AG04449 (cell line): ENCODE data around the gene PNO1.
A peak's percentile ranks its signal among the peaks of the same experiment; 100 is the strongest.
"Not testable (repeated sequence)": the region's sequence is repeated elsewhere in the genome, so short reads cannot be mapped to it uniquely, and the experiment has no call there.

Experiments used
- CTCF ChIA-PET: fragments of 350-600 bp; formaldehyde crosslinking; extraction: SDS; loops from one replicate; lab custom pipeline; 2021; ENCODE audit warnings: antibody characterized with exemption; lab: Yijun Ruan, JAX
- POLR2A ChIA-PET: fragments of 400-600, 350-600 bp; formaldehyde crosslinking; extraction: SDS; loops from one replicate; lab custom pipeline; 2020; ENCODE audit warnings: antibody characterized with exemption, inconsistent platforms; lab: Yijun Ruan, JAX
- DNase-seq: peaks from one replicate; pipeline ENCODE4 v3.0.0-alpha.2; 2010; ENCODE audit warnings: low read depth, low spot score
- H3K4me3 ChIP-seq: 2 replicates; pipeline ENCODE4 v1.5.1; 2011; ENCODE audit warnings: low read depth, mild to moderate bottlenecking, control low read depth, low read length
- CTCF ChIP-seq: IDR thresholded peaks from one replicate; pipeline ENCODE4 v1.5.1; 2011; ENCODE audit warnings: mild to moderate bottlenecking, moderate library complexity, low read length, control low read depth, inconsistent platforms; ENCODE audit not compliant: insufficient read depth; ENCODE audit errors: missing control alignments

PNO1 gene

GRCh38 chr2:68157402-68158133 lies at the start of gene PNO1:
Gene PNO1, plus strand, starts transcription at chr2:68157888. Its CDS starts 47 bp downstream, at chr2:68157935.
- DNase-seq: peak; percentile 55
- H3K4me3 ChIP-seq: peak within 1 kb of the TSS; percentile 96
- ChIA-PET POLR2A (interaction anchor here (0.8 to 0.9 kb wide), 3 partner anchors 21 to 162 kb away, joined by 3 to 4 read pairs (median 3); partner anchors contain the start of genes CNRIP1 and PPP3R1), CTCF (interaction anchor here (0.9 to 2.1 kb wide), 7 partner anchors 13 to 126 kb away, joined by 3 to 8 read pairs (median 5); no protein-coding TSS in a partner anchor)
- no peak for TF ChIP-seq CTCF

- no peak for DNase-seq
- H3K4me3 ChIP-seq: no peak overlapping the region
- POLR2A ChIA-PET: no interaction called here
- TF ChIP-seq CTCF: no peak
- CTCF ChIA-PET: interaction anchor here (0.7 to 1.4 kb wide), 2 partner anchors 9 to 14 kb away, joined by 3 read pairs; no protein-coding TSS in a partner anchor
Observed at GRCh38 chr2:68108120-68108519, 49.6 kb upstream of the PNO1 start.

GRCh38 chr2:68110102-68110501 lies 47.6 kb upstream of the PNO1 start:
- ChIA-PET CTCF (no interaction called here), POLR2A (no interaction called here)
- no peak overlapping the region for H3K4me3 ChIP-seq
- DNase-seq: no peak
- no peak for TF ChIP-seq CTCF

GRCh38 chr2:68115965-68116364 lies 41.7 kb upstream of the PNO1 start:
- TF ChIP-seq CTCF: no peak
- no peak overlapping the region for H3K4me3 ChIP-seq
- no peak for DNase-seq
- POLR2A ChIA-PET: no interaction called here
- CTCF ChIA-PET: interaction anchor here (1.1 to 3.7 kb wide), 3 partner anchors 129 to 326 kb away, joined by 3 to 15 read pairs (median 3); no protein-coding TSS in a partner anchor

- H3K4me3 ChIP-seq, POLR2A ChIA-PET, DNase-seq: not testable (repeated sequence)
- CTCF ChIA-PET: interaction anchor here (3.7 kb wide), 1 partner anchor 324 kb away, joined by 15 read pairs; no protein-coding TSS in a partner anchor
Observed at GRCh38 chr2:68117922-68118321, 39.8 kb upstream of the PNO1 start.

- H3K4me3 ChIP-seq: no peak overlapping the region
- CTCF ChIA-PET: interaction anchor here (0.9 to 3.7 kb wide), 2 partner anchors 164 to 323 kb away, joined by 3 to 15 read pairs; no protein-coding TSS in a partner anchor
- POLR2A ChIA-PET: no interaction called here
- TF ChIP-seq CTCF: no peak
- DNase-seq: no peak
Observed at GRCh38 chr2:68118816-68119215, 38.9 kb upstream of the PNO1 start.
